GM18861 (cell line): ENCODE data around the gene TCEA3.

ENCODE experiments used
- ATAC-seq: cut with Tn5 transposase; IDR thresholded peaks from one replicate; pipeline ENCODE4 v1.9.1; 2021; ENCODE audit not compliant: unreplicated experiment

The TCEA3 gene

DNA sequence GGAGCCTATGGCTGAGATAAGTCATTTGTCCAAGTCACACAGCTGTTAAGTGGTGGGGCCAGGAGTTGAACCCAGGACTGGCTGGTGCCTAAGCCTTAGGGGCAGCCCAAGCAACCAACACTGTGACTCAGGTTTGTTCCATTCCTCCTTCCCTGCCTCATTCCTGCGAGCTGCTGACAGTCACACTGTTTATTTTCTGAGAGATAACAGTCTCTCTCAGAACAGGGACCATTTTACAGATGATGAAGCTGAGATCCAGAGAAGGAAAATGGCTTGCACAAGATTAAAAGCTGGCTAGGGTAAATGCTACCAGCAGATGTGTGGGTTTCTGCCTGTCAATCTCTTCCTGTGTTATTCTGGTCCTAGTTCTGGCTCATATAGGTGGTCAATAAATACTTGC is 24.3 kb upstream of the TCEA3 start:
- ATAC-seq = no peak

DNA sequence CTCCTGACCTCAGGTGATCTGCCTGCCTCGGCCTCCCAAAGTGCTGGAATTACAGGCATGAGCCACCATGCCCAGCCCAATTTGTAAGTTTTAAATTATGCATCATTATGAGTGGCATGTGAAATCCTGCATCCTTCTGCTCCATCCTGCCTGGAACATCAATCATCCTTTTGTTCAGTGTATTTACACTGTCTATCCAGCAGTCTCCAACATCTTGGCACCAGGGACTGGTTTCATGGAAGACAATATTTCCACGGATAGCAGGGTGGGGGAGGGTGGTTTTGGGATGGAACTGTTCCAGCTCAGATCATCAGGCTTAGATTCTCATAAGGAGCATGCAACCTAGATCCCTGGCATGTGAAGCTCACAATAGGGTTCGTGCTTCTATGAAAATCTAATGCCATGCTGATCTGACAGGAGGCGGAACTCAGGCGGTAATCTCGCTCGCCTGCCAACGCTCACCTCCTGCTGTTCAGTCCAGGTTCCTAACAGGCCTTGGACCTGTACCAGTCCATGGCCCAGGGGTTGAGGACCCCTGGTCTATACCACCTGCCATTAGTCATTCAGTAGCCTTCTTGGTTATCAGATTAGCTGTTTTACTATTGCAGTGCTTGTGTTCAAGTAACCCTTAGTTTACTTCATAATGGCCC is 22.2 kb upstream of the TCEA3 start:
- no peak for ATAC-seq

DNA sequence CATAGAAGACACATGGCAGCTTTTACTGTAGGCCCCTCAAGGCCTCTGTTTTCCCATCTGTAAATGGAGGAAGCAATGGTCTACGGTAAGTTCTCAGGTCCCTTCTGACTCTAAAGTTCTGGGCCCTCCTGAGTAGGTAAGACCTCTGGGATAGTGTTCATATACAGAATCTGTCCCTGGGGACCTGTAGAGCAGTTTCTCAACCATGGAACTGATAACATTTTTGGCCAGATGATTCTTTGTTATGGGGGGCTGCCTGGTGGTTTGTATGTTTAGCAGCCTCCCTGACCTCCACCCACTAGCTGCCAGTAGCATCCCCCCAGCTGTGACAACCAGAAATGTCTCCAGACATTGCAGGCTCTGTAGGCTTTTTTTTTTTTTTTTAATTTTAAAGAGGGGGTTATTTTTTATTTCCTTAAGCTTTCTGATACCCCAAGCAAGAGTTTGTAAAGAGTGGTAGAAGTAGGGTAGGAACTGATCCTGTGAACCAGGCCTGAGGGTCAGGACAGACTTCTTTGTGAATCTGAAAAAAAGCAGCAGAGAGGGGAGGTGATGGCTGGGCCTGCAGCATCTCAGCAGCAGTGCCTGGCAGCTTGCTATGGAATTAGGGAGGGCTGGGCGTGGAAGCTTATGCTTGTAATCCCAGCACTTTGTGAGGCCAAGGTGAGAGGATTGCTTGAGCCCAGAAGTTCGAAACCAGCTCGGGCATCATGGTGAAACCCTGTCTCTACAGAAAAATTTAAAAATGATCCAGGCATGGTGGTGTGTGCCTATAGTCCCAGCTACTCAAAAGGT is 20.2 kb upstream of the TCEA3 start:
- no peak for ATAC-seq

DNA sequence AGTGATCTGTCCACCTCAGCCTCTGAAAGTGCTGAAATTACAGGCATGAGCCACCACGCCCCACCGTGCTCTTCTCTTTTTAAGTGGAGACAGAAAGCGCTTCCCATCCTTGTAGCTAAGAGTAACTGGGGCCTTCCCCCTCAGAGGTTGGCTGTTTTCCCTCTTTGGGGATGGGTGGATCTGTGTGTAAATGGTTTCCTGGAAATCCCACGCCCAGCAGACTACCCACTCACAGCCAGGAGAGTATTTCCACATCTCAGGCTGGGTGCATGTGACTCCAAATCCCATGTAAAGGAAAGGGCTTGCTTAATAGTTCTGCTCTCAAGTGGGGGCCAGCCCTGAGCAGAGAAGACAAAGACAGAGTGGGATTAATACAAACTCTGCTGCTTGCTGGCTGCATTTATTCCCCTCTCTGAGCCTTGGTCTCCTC is 19.6 kb upstream of the TCEA3 start:
- ATAC-seq = no peak

DNA sequence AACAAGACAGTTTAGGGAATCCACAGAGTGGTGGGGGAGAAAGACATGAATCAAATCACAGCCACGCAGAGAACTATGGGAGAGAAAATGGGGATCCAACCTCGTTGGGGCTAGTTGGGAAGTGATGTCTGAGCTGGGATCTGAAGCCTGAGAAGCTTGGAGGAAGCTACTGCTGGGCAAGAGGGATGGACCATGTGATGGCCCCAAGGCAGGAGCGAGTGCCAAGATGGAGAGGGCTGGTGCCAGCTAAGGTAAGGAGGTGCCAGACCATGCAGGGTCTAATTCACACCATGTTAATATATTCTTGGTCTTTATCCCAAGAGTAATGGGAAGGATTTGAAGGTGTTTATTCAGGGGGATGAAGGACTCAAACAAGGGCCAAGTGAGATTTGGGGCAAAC is 18.2 kb upstream of the TCEA3 start:
- ATAC-seq = no peak

DNA sequence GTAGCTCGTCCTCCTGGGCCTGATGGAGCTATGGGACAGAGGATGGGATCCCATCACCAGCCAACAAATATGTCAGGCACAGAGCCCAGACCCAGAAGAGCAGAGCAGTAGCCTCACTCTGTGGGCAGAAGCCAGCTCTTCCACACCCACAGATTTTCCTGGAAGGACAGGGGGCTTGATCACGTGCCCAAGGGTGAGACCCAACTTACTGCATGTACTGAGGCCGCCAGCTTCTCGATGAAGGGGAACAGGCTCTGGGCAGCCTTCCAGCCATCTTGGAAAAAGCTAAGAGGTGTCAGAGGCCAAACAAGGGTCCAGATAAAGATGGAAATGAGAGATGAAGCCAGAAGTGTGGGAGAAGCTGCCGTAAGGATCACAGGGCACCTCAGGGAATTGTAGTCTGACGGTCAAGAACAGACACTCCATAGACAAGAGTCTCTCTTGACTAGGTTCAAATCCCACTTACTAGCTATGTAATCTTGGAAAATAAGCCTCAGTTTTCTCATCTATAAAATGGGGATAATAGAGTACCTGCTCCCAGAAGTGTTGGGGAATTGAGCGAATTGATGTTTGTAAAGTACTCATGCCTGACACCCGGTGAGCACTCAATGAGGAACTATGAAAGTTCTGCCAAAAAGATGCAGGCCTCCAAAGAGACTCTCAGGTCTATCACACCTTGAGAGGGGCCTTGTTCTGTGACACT is 17.0 kb upstream of the TCEA3 start:
- no peak for ATAC-seq

DNA sequence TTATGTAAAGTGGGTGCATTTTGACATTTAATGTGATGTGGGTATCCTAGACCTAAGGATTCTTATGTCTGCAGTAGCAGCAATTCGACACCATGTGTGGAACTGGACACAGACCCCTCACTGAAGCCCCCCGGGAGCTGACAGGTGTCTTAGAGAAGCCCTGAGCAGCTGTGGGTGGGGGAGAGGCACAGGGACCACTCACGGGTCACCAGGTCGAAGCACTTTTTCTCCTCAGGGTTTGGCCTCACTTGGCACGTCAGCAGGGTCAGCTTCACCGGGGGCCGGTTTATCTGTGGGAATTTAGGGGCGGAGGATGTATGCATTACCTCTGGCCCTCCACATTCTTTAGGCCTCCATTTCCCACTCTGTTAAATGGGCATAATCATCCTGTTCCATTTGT is 14.0 kb upstream of the TCEA3 start:
- no peak for ATAC-seq

DNA sequence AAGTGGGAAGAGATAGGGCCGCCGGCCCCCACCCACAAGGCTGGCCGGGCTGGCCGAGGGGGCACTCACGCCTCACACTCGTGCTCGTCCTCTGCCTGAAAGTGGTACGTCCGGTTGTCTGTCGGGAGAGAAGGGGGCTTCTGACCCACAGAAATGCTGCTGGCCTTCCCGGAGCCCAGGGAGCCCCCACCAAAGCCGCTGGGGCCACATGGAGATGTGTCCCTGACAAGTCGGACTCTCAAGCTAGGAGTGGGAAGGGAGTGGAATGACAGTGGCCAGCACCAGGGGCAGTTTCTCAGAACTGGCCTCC is 12.8 kb upstream of the TCEA3 start:
- no peak for ATAC-seq

DNA sequence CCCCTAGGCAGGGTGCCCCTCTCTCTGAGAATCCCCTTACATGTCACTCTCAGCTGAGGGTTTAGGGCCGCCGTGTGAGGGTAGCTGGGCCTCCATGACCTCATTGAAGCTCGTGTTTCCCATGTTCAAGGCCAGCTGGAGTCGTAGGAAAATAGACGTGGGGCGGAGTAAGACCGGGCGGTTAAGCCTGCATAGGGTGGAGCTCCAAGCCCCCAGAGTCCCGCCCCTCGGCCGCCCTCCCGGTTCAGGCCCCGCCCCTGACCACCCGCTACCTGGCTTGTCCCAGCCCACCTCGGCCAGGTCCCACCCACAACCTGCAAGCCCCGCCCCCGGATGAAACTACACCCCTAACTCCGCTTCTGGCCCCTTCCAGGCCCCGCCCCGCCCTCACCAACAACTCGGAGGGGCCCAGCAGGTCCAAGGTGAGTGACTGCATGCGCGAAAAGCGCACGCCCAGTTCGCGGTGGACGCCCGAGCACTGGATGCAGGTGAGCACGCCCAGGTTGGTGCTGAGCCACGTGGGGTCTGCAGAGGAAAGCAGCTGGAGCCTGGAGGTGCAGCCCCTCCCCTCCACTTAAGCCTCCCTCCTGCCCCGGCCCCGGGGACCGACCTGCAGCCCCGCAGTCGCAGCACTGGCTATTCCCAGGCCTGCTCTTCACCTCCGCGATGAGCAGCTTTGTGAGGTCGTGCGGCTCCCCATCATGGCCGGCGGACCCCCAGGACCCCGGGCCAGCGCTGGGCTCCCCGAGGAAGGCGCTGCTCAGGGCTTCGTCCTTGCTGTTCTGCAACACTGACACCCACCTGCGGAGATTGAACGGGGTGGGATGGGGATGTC is 12.2 kb upstream of the TCEA3 start:
- no peak for ATAC-seq

DNA sequence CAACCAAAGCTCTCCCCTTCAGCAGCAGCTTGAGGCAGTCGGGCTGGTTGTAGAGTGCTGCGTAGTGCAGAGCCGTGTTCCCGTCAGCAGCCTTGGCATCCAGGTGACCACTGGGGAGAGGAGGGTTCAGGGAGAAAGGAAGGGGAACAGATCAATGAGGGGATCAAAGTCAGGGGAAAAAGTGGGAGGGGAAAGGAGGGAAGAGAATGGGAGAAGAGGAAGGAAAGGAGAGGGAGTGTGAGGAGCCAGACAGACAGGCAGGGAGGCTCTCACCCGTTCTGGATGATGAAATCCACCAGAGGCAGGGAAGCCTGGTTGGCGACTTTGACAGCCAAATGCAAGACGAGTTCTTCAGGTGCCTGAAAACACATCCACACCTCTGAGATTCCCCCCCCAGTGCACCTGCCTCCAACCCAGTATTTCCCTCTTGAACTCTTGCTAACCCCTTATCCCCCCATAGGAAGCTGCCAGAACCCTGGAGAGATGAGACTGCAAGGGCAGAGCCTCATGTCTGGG is 9.8 kb upstream of the TCEA3 start:
- ATAC-seq = no peak

DNA sequence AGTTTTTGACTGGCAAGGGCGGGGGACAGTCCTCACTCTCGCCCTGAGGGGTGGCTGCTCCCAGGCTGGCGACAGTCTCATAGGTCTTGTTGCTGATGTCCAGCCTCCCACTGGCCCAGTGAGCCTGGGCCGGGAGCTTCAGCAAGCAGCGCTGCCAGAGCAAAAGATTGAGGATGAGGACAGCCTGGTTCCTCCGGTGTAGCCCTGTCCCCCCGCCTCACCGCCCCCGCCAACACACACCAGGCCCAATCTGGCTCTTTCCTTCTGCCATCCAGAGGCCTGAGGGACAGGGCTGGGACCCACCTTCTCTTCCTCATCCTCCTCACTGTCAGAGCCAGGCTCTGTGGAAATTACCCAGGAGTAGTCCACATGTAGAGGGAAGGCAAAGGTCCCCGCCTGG is 8.6 kb upstream of the TCEA3 start:
- ATAC-seq = no peak

DNA sequence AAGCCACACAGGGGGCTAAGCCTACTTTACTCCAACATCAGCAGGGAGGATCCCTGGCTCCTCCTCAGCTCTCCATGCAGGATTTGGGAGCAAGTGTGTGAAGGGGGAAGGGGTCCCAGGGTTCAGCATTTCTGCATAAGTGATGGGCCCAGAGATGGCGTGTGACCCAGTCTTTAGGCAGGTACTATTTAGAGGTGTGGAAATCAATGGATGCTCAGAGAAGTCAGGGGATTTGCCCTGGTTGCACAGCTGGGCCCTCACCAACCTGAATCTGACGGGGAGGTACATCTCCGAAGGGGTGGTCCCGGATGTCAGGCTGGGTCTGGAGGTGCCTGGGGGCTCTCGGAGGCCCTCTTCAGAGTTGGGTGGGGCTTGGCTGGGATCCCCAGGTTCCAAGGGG is 6.9 kb upstream of the TCEA3 start:
- ATAC-seq = no peak

DNA sequence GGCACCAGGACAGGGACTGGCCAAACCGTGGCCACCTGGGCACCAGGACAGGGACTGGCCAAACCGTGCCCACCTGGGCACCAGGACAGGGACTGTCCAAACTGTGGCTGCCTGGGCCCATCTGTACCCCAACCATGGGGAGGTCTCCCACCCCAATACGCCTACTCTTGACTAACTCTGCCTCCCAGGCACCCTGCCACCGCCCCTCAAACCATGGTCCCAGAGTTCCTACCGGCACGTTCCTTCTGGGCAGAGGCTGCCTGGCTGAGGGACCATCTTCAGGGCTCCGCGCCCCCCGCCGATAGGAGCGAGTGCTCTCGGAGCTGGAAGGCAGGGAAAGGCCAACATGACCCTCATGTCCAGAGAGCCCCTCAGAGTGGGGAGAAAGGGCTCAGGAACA is 6.3 kb upstream of the TCEA3 start:
- ATAC-seq = no peak

DNA sequence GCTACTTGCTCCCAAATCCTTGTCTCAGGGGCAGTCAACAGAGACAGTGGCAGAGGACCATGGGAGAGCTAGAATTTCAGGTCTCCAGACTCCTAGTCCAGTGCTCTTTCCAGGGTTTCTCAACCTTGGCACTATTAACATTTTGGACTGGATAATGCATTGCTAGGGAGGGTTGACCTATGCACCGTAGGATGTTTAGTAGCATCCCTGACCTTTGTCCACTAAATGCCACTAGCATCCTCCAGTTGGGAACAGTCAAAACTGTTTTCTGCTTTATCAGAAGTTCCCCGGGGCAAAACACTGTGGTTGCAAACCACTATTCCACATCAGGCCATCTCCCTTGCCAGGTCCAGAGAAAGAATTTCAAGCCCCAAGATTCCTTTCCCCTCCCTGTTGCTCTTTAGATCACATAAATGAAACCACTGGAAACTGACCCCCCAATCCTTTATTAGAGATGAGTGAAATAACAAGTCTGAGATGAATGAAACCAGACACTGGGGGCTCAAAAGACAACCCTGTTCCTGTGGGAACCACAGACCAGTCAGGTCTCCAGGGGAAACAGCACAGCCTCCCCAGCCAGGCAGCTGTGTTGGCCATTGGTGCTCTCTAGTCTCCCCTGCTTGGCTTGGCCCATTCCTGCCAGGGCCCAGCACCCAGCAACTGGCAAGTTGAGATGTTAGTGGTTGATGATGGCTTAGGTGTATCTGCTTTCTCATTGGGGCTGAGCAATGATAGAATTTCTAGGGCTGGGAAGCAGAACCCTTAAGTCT is 3.8 kb upstream of the TCEA3 start:
- ATAC-seq = no peak

DNA sequence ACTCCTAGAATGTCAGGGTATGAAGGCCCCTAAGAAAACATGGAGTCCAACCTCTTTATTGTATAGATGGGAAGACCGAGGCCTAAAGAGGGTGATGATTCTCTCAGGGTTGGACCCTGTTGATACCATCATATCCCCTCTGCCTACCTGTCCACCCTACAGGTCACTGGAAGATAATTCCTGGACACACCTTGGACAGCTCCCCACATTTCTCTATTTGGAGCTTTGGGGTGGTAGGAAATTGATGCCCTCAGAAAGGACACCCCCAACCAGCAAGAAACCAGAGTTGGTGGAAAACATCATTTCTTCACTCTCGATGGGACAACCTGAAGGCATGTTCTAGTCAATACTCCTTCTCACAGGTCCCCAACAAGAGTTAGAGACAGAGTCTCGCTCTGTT is 3.0 kb upstream of the TCEA3 start:
- no peak for ATAC-seq

DNA sequence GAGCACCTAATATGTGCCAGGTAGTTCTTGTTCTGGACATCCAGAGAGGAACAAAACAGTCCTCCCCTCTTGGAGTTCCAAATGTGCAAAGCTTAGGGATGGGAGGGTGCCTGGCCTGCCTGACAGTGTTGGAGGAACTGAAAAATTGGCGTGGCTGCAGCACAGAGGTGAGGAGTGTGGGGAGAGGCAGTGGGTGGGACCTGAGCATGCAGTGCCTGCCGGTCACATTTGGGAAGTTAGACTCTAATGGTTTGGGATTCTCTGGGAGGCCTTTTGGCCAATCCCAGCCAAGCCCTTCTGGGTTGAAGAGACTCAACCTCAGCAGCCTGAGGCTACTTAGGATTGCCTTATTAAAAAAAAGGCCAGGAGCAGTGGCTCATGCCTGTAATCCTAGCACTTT is 2.3 kb upstream of the TCEA3 start:
- ATAC-seq = no peak

DNA sequence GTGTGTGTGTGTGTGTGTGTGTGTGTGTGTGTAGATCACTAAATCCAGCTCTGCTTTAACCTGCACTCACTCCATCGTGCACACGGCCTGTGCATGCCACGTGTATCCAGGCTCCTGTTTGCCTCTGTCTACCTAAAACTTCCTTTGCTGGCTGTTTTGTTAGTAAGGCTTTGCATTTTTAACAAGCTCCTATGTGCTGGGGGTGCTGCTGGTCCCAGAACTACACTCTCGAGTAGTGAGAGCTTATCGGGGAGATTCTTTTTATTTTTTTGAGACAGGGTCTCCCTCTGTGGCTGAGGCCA is 596 bp upstream of the TCEA3 start:
- no peak for ATAC-seq

DNA sequence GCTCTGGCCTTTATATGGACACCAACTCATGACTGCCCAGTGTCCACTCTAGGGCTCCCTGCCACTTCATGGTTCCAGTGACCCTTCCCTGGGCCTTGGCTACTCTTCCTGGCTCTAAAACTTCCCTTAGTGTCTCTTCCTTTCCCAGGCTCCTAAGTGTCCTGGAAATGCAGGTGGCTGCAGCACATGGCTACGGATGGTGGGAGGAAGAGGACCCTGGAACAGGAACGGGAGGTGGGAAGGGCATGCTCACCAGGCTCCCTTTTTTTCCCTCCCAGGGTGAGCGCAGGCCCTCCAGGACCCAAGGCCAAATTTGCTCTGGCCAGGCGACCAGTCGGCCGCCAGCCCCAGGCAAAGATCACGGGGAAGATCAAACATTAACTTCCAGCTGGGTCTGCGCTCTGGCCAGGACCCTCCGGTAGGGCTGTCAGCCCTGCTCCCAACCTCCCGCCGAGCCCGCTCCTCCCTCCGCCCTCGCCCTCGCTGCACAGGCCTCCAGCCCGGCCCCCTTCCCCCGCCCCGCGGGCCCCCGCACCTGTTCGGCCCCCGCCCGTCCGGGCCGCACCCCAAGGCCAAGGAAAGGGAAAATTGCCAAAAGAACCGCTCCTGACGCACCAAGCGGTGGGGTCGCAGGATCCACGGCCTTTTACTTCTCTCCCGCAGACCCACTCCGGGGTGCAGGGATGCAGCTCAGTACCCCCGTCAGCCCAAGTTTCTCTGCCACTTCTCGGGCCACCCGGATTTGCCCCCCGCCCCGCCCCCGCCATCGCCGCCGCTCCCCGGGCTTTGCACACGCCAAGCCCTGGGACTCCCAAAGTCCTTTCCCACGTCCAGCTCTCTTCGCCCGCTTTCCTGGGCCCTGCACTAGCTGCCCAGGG is 894 bp downstream of the TCEA3 start:
- no peak for ATAC-seq

DNA sequence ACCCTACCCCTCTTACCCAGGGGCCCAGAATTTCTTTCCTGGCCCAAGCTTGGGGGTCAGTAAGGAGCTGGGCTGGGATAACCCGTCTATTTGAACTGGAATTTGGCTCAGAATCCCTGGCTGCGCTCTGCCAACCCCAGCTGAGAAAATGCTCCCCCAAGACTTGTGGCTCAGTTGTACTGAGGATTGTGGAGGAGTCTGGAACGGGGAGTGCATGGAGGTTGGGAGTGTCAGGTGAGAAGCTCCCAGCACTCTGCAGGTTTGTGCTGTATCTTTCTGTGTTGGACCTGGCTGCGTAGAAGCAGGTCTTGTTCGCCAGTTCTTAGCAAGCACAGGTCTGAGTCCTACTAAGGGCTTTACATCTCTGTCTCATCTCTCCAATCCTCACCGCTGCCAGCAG is 1.6 kb downstream of the TCEA3 start:
- no peak for ATAC-seq
